Renal pelvis (tissue), 4 donors: ENCODE results near the gene CCDC110. TPM values are rescaled to one million over a fixed set of nuclear protein-coding genes. Genes with fewer than 3 reads are reported as not detected.
A peak's percentile ranks its signal among the peaks of the same experiment; 100 is the strongest.

Experiments
- DNase-seq: peaks from one replicate; pipeline ENCODE4 v3.0.0-alpha.2; 2013
- polyA plus RNA-seq, 3 donors: library from polyadenylated mRNA; unstranded; fragments of 120-200 nt; gene quantifications; one replicate each; pipeline ENCODE4 v1.2.1, GENCODE V29; 2013; ENCODE audit not compliant: insufficient read length in 3 of 3

Gene CCDC110
- polyA plus RNA-seq, 3 donors, result 2.4 to 2.8 (median 2.4) TPM

DNA sequence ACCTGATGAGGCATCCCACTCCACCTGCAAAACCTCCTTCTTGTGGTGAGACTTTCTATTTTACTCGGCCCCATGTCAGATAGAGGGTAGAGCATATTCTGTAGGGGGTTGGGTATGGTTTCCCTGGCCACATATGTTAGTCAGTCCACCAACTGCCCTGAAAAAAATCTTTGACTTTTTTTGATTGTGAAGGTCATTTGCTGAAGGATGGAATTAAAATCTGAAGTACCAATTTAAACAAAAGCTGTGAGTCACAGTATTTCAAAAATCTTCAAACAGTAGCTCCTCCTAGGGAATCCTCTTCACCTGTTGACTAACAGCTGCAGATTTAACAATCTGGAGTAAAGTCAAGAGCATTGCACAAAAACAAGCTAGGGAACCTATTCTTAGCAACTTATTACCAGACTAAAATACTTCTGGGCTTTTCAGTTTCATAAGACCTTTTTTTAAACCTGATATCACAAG lies 8.0 kb upstream of the CCDC110 start:
- DNase-seq, result no peak

DNA sequence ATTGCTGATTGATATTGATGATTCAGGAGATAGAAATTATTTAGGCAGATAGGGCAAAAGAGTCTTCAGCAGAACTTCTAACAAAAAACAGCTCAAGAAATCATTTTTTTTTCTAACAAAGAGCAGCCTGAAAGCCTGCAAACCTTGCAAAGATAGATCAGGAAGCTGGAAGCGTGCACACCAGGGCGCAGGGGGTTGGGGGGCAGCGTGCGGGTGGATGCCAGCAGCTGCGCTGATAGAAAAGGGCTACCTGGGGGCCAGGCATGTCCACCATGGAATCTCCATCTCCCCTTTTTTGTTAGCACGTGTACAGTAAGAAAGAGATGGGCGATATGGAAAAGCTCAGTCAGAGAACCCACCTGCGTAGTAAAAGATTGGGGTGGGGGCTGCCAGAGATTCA lies 1.7 kb upstream of the CCDC110 start:
- no peak for DNase-seq

GRCh38 chr4:185472103-185472542 lies 590 bp upstream of the CCDC110 start:
- DNase-seq, result no peak

DNA sequence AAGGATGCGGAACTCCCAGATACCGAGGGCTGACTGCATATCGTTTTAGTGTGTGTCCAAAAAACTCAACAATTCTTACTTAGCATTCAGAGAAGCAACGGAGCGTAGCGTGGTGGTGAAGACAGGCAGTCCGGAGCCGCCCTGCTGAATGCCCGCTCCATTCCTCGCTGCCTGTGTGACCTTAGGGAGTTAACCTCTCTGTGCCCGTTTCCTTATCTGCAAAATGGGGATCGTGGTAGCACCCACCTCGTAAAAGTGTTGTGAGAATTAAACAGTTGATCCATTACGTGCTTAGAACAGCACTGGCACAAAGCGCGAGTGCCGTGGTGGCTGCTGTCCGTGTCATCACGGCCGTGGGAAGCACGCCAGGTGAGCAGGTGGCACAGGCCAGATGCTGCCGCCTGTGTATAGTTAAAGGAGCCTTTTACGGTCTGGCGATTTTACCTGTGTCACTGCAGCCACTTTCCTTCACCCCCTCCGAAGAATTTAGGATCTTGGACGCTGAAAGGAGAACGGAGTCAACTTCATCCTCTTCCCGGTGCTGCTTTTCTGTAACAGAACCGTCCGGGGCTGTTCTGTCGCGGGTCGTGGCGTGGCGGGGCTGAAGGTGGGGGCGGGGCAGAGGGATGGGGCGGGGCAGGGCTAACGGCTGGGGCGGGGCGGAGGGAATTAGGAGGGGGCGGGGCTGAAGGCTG lies 885 bp downstream of the CCDC110 start:
- peak; percentile 42 for DNase-seq

DNA sequence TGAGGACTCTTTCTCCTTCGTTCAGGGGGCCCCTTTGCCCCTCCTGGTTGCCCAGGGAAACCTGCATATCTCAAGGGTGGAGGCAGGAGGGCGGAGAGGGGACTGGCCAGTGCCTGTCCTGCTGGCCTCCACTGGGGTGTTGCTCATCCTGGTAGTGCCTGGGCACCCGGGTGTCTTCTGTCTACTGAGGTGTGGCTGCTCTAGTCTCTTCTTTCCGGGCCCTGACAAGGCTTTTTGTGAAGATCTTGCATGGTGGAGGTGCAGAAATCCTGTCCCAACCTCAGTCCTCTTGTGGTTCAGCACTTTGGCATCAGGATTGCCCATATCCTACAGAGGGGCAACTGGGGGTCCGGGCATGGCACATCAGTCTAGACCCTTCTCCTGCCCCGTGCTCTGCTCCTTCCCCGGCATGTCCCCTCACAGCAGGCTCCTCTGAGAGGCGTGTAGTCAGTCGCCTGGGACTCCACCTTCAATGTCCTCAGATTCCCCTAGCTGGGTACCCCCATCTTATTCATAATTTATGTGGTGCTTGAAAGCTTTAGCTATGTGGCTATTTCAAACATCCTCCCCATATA lies 1.9 kb downstream of the CCDC110 start:
- DNase-seq, result no peak

GRCh38 chr4:185468999-185469398 lies 2.5 kb downstream of the CCDC110 start:
- DNase-seq, result no peak

DNA sequence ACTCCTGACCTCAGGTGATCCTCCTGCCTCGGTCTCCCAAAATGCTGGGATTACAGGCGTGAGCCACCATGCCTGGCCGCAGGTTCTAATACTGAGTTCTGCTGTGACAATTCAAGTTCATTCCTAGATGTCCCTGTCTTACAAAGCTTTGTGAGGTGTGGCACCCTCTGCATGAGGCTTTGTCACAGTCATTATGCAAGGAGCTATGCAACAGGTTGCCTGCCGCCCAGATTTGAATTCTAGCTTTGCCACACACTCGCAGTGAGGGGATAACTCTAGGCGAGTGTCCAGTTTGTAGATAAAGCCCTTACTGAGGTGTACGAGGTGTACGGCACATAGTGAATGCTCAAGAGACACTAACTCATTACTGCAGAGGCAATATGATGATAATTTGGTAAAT lies 3.5 kb downstream of the CCDC110 start:
- DNase-seq, result no peak

GRCh38 chr4:185467101-185467500 lies 4.4 kb downstream of the CCDC110 start:
- DNase-seq, result no peak

GRCh38 chr4:185465707-185466106 lies 5.8 kb downstream of the CCDC110 start:
- DNase-seq, result no peak

DNA sequence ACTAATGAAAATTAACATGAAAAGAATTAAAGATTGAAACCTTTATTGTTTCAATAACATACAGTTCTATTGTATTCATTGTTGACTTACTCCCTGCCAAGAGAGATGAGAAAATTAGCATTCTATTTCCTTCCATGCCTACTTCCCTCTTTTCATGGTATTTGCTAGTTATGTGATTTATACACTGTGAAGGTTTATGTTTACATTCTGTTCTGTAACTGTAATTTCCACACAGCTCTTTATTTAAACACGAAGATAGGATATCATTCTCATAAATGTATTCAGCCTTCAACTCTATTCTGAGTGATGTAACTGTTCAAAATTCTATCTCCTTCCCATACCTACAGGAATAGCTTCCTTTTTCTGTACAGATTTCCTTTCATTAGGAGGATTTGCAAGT lies 6.6 kb downstream of the CCDC110 start:
- no peak for DNase-seq

- no peak for DNase-seq
Measured at GRCh38 chr4:185464183-185464582, 7.3 kb downstream of the CCDC110 start.

DNA sequence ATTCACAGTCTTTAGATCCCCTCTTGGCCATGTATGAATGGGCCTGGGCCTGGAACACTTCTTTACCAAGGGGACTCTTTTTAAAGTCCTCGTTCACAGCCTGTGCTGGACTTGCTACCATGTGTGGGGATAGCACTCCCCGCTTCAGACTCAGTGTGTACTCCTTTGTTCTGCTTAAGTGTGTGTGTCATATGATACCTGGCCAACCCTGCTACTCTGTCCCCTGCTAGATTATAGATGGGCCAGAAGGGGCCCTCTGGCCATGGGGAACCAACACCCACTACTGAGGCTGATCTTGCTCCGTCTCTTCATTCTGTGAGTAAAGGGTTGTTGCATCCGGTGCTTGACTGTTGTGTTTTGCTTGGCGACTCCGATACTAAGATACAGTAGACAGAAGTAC lies 8.0 kb downstream of the CCDC110 start:
- DNase-seq, result no peak

DNA sequence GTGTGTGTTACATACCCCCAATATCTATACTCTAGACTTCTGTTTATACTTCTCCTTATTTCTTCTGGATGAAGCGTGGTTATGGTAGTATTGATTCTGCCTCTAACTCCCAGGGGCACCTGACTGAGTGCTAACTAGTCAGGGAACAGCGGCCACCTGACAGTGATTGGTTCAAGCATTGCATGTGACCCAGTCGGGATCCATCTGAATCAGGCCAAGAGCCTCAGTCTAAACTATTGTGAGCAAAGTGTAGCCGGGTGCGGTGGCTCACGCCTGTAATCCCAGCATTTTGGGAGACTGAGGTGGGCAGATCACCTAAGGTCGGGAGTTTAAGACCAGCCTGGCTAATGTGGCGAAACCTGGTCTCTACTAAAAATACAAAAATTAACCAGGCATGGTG lies 10.0 kb downstream of the CCDC110 start:
- no peak for DNase-seq

DNA sequence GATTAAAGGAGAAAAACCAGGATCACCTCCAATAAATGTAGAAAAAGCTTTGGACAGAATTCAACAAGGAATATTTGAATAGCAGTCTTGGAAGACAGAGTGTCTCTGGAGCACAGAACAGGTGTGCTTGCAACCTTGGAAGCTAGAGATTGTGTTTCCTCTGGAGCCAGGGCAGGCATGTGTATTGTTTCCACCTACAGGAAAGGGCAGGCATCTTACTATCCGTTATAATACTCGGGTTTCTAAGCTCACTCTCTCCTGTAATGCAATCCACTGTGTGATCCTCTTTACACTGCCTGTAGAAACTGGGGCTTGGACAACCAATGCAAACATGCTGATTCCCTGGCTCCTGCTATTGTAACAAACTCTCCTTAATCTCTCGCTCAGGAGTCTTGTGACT lies 14.4 kb downstream of the CCDC110 start:
- peak; percentile 8 for DNase-seq

- DNase-seq, result no peak
Measured at GRCh38 chr4:185456131-185456530, 15.4 kb downstream of the CCDC110 start.

GRCh38 chr4:185445209-185445608 lies 26.3 kb downstream of the CCDC110 start:
- no peak for DNase-seq

DNA sequence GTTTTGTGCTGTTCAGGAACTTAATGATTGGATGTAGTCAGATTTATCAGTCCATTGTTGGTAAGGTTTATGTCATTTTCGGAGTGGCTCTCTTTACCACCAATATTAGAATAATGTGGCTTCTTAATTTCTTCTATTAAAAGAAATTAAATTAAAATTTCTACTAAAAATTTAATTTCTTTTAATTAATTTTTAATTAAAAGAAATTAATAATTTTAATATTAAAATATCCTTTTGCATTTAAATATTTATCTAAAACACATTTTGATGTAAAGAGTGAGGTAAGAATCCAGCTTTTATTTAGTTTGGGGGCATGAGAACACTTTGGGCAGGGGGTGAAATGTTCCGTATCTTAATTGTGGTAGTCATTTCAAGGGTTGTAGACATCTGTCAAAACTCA lies 30.1 kb downstream of the CCDC110 start:
- DNase-seq, result no peak

- DNase-seq, result no peak
Measured at GRCh38 chr4:185437809-185438208, 33.7 kb downstream of the CCDC110 start.

GRCh38 chr4:185435466-185435865 lies 36.1 kb downstream of the CCDC110 start:
- no peak for DNase-seq

DNA sequence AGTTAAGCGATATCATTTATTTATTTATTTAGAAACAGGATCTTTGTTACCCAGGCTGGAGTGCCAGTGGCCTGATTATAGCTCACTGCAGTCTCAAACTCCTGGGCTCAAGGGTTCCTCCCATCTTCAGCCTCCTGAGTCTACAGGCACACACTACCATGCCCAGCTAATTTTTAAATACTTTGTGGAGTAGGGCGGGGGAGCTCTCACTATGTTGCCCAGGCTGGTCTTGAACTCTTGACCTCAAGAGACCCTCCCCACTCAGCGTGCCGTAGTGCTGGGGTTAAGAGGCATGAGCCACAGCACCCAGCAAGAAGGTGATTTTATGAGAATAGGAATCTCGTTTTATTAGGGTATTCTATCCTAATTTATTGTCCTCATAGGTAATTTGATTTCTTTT lies 41.9 kb downstream of the CCDC110 start:
- DNase-seq, result no peak

DNA sequence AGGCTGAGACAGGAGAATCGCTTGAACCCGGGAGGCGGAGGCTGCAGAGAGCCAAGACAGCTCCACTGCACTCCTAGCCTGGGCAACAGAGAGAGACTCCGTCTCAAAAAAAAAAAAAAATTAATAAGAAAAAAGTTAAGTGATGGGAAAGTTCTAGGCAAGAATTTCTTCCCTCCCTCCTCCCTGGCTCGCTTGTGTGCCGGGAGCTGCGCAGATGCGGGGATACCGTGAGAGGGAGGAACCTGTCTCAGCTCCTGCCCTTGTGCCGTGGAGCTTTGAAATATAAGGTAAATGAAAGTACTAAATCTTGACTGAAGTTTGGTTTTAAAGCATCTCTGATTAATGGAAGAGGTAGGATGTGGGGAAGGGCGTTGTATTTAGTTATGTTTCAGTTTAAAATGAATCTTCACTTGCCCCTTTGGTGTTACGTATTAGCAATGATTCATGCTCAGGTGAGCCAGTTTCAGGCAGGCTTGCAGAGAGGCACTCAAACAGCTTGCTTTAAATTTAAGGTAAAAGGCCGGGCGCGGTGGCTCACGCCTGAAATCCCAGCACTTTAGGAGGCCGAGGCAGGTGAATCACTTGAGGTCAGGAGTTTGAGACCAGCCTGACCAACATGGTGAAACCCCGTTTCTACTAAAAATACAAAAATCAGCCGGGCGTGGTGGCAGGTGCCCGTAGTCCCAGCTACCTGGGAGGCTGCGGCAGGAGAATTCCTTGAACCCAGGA lies 44.4 kb downstream of the CCDC110 start:
- DNase-seq, result no peak

GRCh38 chr4:185425647-185426352 lies 45.7 kb downstream of the CCDC110 start, which contains the start of gene UFSP2:
TSS of gene UFSP2 (minus strand) at chr4:185425964. CDS start at chr4:185425868, 96 bp downstream.
- DNase-seq, result peak; percentile 92
